ENCODE measurements around the gene KDM4C.

Gene KDM4C

GRCh38 chr9:6956879-6957278, 199.1 kb downstream of the KDM4C start:
- Histone ChIP-seq H3K79me1 (ENCODE audit: low read length) (no peaks in the 10 kb centered on the region), H3K27me3 (ENCODE audit: insufficient read depth, low read length, poor library complexity) (no peaks in the 10 kb centered on the region), H4K5ac (ENCODE audit: low read length) (no peak overlapping the region), H3K4me1 (ENCODE audit: control insufficient read depth, low read depth, low read length) (no peaks in the 10 kb centered on the region), H2BK5ac (ENCODE audit: low read length) (no peak overlapping the region), H3K4ac (ENCODE audit: low read depth, low read length) (no peak overlapping the region), H3K4me3 (ENCODE audit: low read length) (no peak overlapping the region), H2BK15ac (replicated peaks; ENCODE audit: low read depth) (no peak overlapping the region), H2BK120ac (ENCODE audit: low read depth, low read length) (no peak overlapping the region), H3K56ac (ENCODE audit: low read length) (no peak overlapping the region), H3K23ac (ENCODE audit: low read length) (no peak overlapping the region), H3K36me3 (ENCODE audit: control insufficient read depth, insufficient read depth, low read length) (no peaks in the 10 kb centered on the region), H3K9ac (ENCODE audit: low read length) (no peak overlapping the region), H4K8ac (ENCODE audit: low read depth, low read length) (no peak overlapping the region), H3K79me2 (ENCODE audit: control insufficient read depth, insufficient read depth, low read length) (no peaks in the 10 kb centered on the region), H3K4me2 (ENCODE audit: low read length) (no peak overlapping the region), H3K27ac (ENCODE audit: low read depth, low read length) (no peak overlapping the region), H3K18ac (ENCODE audit: low read length) (no peak overlapping the region), H2AK5ac (ENCODE audit: low read length) (no peak overlapping the region)
- WGBS (ENCODE audit: extremely low coverage, insufficient coverage, low lambda C conversion rate): no CpG with 5 or more reads among the region's 2 CpGs
- DNase-seq: no peak

DNA sequence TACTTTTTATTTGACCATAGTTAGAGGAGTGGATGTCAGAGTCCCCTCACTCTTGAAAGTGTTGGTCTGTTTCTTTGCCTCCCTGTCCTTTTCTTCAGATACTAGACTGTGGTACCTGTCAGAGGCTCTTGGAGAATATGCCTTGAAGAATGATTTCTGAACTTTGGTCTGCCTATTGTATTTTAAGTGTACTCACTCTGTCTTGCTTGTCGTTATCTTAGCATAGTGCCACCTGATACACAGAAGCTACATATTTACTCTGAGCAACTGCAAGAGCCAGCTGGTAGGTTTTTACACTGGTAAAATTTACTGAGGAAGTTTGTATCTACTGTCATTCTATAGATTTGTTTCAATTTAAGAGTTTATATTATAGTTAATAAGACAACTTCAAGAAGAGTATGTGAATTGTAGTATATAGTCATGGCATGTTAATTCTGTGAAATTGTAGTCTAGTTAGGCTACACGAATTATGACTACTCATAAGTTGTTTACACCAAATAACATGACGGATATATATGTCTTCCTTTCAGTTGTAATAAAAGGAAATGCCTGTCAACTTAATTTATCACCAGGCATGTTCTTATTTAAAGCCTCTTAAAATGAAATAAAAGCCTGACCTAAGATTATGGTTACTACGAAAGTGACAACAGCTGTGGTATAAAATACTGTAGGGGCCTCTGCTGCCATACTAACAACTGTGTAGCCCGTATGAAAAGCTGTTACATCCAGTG, 201.7 kb downstream of the KDM4C start:
- H3K18ac ChIP-seq (ENCODE audit: low read length): no peak overlapping the region
- H3K9ac ChIP-seq (ENCODE audit: low read length): no peak overlapping the region
- H3K4me1 ChIP-seq (ENCODE audit: control insufficient read depth, low read depth, low read length): no peaks in the 10 kb centered on the region
- DNase-seq: no peak
- no peaks in the 10 kb centered on the region for H3K27me3 ChIP-seq (ENCODE audit: insufficient read depth, low read length, poor library complexity)
- no peaks in the 10 kb centered on the region for H3K79me2 ChIP-seq (ENCODE audit: control insufficient read depth, insufficient read depth, low read length)
- H3K4me3 ChIP-seq (ENCODE audit: low read length): no peak overlapping the region
- no peak overlapping the region for H3K4me2 ChIP-seq (ENCODE audit: low read length)
- H2AK5ac ChIP-seq (ENCODE audit: low read length): no peak overlapping the region
- no peak overlapping the region for H2BK120ac ChIP-seq (ENCODE audit: low read depth, low read length)
- H3K36me3 ChIP-seq (ENCODE audit: control insufficient read depth, insufficient read depth, low read length): no peaks in the 10 kb centered on the region
- H4K5ac ChIP-seq (ENCODE audit: low read length): no peak overlapping the region
- H3K56ac ChIP-seq (ENCODE audit: low read length): no peak overlapping the region
- H4K8ac ChIP-seq (ENCODE audit: low read depth, low read length): no peak overlapping the region
- H3K4ac ChIP-seq (ENCODE audit: low read depth, low read length): no peak overlapping the region
- no CpG with 5 or more reads among the region's 5 CpGs for WGBS (ENCODE audit: extremely low coverage, insufficient coverage, low lambda C conversion rate)
- no peaks in the 10 kb centered on the region for H3K79me1 ChIP-seq (ENCODE audit: low read length)
- no peak overlapping the region for H2BK15ac ChIP-seq (replicated peaks; ENCODE audit: low read depth)
- no peak overlapping the region for H3K23ac ChIP-seq (ENCODE audit: low read length)
- H2BK5ac ChIP-seq (ENCODE audit: low read length): no peak overlapping the region
- H3K27ac ChIP-seq (ENCODE audit: low read depth, low read length): no peak overlapping the region

DNA sequence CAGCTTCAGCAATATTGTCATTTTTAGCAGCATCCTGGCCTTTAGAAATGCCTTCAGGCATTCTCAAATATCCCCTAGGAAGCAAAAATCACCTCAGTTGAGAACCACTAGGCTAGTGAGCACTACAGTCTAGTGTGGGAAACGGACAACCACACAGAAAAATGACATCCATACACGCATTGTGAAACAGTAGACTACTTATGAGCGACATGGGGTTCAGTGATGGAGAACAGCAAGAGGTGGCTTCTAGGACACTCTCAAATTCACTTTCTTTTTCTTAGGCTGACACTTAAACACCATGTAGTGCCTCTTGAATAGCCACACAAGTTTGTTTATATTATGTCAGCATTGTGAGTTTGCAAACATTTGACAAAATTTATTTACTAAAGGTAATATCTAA, 203.0 kb downstream of the KDM4C start:
- Histone ChIP-seq H3K4me1 (ENCODE audit: control insufficient read depth, low read depth, low read length) (no peaks in the 10 kb centered on the region), H3K27ac (ENCODE audit: low read depth, low read length) (no peak overlapping the region), H3K56ac (ENCODE audit: low read length) (no peak overlapping the region), H3K18ac (ENCODE audit: low read length) (no peak overlapping the region), H3K4me3 (ENCODE audit: low read length) (no peak overlapping the region), H4K8ac (ENCODE audit: low read depth, low read length) (no peak overlapping the region), H3K36me3 (ENCODE audit: control insufficient read depth, insufficient read depth, low read length) (no peaks in the 10 kb centered on the region), H2BK120ac (ENCODE audit: low read depth, low read length) (no peak overlapping the region), H2AK5ac (ENCODE audit: low read length) (no peak overlapping the region), H2BK15ac (replicated peaks; ENCODE audit: low read depth) (no peak overlapping the region), H3K79me1 (ENCODE audit: low read length) (no peaks in the 10 kb centered on the region), H3K9ac (ENCODE audit: low read length) (no peak overlapping the region), H3K4ac (ENCODE audit: low read depth, low read length) (no peak overlapping the region), H3K79me2 (ENCODE audit: control insufficient read depth, insufficient read depth, low read length) (no peaks in the 10 kb centered on the region), H3K4me2 (ENCODE audit: low read length) (no peak overlapping the region), H2BK5ac (ENCODE audit: low read length) (no peak overlapping the region), H4K5ac (ENCODE audit: low read length) (no peak overlapping the region), H3K23ac (ENCODE audit: low read length) (no peak overlapping the region), H3K27me3 (ENCODE audit: insufficient read depth, low read length, poor library complexity) (no peaks in the 10 kb centered on the region)
- DNase-seq: no peak
- no CpG with 5 or more reads among the region's 3 CpGs for WGBS (ENCODE audit: extremely low coverage, insufficient coverage, low lambda C conversion rate)

- Histone ChIP-seq H3K4me2 (ENCODE audit: low read length) (no peak overlapping the region), H2BK120ac (ENCODE audit: low read depth, low read length) (no peak overlapping the region), H3K79me2 (ENCODE audit: control insufficient read depth, insufficient read depth, low read length) (no peaks in the 10 kb centered on the region)
Measured at GRCh38 chr9:6961845-6962522, 204.2 kb downstream of the KDM4C start.

DNA sequence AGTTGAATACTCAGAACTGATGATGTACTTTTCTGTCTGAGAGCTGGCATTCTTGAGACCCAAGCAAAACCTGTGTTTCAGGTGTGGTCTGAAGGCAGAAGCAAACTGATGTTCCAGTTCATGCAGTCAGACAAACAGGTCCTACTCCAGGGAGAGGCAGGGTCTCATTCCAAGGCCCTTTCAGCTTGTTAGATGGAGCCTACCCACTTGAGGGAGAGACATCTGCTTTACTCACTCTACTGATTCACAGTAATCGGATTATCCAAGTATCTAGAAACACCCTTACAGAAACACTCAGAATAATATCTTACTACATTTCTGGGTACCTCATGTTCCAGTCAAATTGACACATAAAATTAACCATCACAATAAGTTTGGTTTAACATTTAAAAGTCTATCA, 207.8 kb downstream of the KDM4C start:
- WGBS (ENCODE audit: extremely low coverage, insufficient coverage, low lambda C conversion rate): no CpG with 5 or more reads among the region's 1 CpG
- no peak overlapping the region for H3K4me2 ChIP-seq (ENCODE audit: low read length)
- no peak overlapping the region for H4K8ac ChIP-seq (ENCODE audit: low read depth, low read length)
- DNase-seq: no peak
- H3K4me3 ChIP-seq (ENCODE audit: low read length): no peak overlapping the region
- H3K23ac ChIP-seq (ENCODE audit: low read length): no peak overlapping the region
- H3K36me3 ChIP-seq (ENCODE audit: control insufficient read depth, insufficient read depth, low read length): no peaks in the 10 kb centered on the region
- H3K27me3 ChIP-seq (ENCODE audit: insufficient read depth, low read length, poor library complexity): no peaks in the 10 kb centered on the region
- no peak overlapping the region for H3K56ac ChIP-seq (ENCODE audit: low read length)
- no peak overlapping the region for H2BK120ac ChIP-seq (ENCODE audit: low read depth, low read length)
- H3K4me1 ChIP-seq (ENCODE audit: control insufficient read depth, low read depth, low read length): no peaks in the 10 kb centered on the region
- no peak overlapping the region for H3K4ac ChIP-seq (ENCODE audit: low read depth, low read length)
- no peaks in the 10 kb centered on the region for H3K79me2 ChIP-seq (ENCODE audit: control insufficient read depth, insufficient read depth, low read length)
- no peak overlapping the region for H2BK5ac ChIP-seq (ENCODE audit: low read length)
- no peaks in the 10 kb centered on the region for H3K79me1 ChIP-seq (ENCODE audit: low read length)
- no peak overlapping the region for H2AK5ac ChIP-seq (ENCODE audit: low read length)
- no peak overlapping the region for H3K9ac ChIP-seq (ENCODE audit: low read length)
- no peak overlapping the region for H3K27ac ChIP-seq (ENCODE audit: low read depth, low read length)
- no peak overlapping the region for H2BK15ac ChIP-seq (replicated peaks; ENCODE audit: low read depth)
- H3K18ac ChIP-seq (ENCODE audit: low read length): no peak overlapping the region
- H4K5ac ChIP-seq (ENCODE audit: low read length): no peak overlapping the region

More at GRCh38 chr9:6961845-6962522, 204.2 kb downstream of the KDM4C start:
- Histone ChIP-seq H4K5ac (ENCODE audit: low read length) (no peak overlapping the region), H3K18ac (ENCODE audit: low read length) (no peak overlapping the region), H3K4me3 (ENCODE audit: low read length) (no peak overlapping the region), H3K4me1 (ENCODE audit: control insufficient read depth, low read depth, low read length) (no peaks in the 10 kb centered on the region), H3K79me1 (ENCODE audit: low read length) (no peaks in the 10 kb centered on the region), H3K4ac (ENCODE audit: low read depth, low read length) (no peak overlapping the region), H2AK5ac (ENCODE audit: low read length) (no peak overlapping the region), H2BK5ac (ENCODE audit: low read length) (no peak overlapping the region), H3K9ac (ENCODE audit: low read length) (no peak overlapping the region), H2BK15ac (replicated peaks; ENCODE audit: low read depth) (no peak overlapping the region), H3K23ac (ENCODE audit: low read length) (no peak overlapping the region), H3K56ac (ENCODE audit: low read length) (no peak overlapping the region), H4K8ac (ENCODE audit: low read depth, low read length) (no peak overlapping the region), H3K27ac (ENCODE audit: low read depth, low read length) (no peak overlapping the region), H3K36me3 (ENCODE audit: control insufficient read depth, insufficient read depth, low read length) (no peaks in the 10 kb centered on the region), H3K27me3 (ENCODE audit: insufficient read depth, low read length, poor library complexity) (no peaks in the 10 kb centered on the region)
- DNase-seq: no peak
- WGBS (ENCODE audit: extremely low coverage, insufficient coverage, low lambda C conversion rate): no CpG with 5 or more reads among the region's 5 CpGs

All from mesendoderm (in vitro differentiated cells).